ENCODE data around the gene ADCY7. TPM values are rescaled to one million over a fixed set of nuclear protein-coding genes. Genes with fewer than 3 reads are reported as not detected.
"Not testable (repeated sequence)": the region's sequence is repeated elsewhere in the genome, so short reads cannot be mapped to it uniquely, and the experiment has no call there.

The ADCY7 gene
- total RNA-seq, 1 donor = 26.0 TPM

DNA sequence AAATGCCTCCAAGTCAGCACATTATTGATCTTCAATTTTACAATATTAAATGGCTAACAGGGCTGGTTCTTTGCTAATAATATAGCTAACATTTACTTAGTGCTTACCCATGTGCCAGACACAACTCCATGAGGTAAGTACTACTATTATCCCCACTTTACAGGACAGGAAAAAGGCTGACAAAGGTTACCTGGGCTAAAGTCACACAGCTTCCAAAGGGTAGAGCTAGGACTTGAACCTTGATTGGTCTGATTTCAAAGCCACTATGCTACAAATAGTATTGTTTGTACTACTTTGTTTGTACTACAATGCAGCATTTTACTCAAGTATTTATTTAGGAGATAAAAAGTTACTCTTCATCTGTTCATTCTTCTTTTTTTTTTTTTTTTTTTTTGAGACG is 70.5 kb downstream of the ADCY7 start:
- TF ChIP-seq, protein P1, sequence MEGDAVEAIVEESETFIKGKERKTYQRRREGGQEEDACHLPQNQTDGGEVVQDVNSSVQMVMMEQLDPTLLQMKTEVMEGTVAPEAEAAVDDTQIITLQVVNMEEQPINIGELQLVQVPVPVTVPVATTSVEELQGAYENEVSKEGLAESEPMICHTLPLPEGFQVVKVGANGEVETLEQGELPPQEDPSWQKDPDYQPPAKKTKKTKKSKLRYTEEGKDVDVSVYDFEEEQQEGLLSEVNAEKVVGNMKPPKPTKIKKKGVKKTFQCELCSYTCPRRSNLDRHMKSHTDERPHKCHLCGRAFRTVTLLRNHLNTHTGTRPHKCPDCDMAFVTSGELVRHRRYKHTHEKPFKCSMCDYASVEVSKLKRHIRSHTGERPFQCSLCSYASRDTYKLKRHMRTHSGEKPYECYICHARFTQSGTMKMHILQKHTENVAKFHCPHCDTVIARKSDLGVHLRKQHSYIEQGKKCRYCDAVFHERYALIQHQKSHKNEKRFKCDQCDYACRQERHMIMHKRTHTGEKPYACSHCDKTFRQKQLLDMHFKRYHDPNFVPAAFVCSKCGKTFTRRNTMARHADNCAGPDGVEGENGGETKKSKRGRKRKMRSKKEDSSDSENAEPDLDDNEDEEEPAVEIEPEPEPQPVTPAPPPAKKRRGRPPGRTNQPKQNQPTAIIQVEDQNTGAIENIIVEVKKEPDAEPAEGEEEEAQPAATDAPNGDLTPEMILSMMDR (IDR thresholded peaks at IDR 0.05; ENCODE audit: insufficient read depth, low read length) = no peak
- DNase-seq (ENCODE audit: low read depth) = no peak
- no peak overlapping the region for H3K4me3 ChIP-seq (ENCODE audit: low read depth, low read length)

DNA sequence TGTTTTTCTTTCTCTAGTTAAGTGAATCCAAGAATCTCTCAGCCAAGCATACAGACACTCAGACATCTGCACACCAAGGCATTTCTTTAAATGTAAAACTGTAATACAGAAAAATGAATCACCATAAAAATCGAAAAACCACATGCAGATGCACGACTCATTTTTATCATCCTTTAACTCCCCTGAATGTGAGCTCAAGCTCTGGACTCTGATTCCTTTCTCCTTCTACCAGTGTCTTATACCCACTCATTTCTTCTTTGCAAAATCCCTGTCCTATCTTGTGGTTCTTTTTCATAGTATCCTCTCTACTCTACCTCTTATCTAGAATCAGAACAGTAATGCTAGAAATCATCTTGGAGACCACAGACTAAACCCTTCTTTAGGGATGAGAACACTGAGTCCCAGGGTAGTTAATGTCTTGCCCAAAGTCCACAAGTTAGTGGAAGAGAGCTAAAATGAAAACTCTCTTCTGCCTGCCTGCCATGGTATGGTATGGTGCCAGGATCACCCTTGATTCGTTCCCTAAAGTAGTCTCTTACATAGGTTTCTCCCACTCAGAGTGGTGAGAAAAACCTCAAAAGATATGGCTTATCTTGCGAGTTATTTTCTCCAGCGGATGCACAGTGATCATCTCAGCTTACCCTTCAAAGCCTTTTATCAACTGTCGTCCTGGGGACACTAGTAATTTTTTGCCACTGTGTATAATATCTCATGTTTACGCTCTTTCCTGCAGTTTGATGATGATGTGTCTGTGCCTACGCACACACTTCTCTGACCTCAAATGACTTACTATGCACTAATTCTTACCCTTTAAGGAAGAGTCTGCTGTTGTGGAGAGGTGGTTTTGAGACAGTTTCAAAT is 72.2 kb downstream of the ADCY7 start:
- TF ChIP-seq, protein P1 (IDR thresholded peaks at IDR 0.05; ENCODE audit: insufficient read depth, low read length) = no peak
- peak; percentile 10 for DNase-seq (ENCODE audit: low read depth)
- no peak overlapping the region for H3K4me3 ChIP-seq (ENCODE audit: low read depth, low read length)

DNA sequence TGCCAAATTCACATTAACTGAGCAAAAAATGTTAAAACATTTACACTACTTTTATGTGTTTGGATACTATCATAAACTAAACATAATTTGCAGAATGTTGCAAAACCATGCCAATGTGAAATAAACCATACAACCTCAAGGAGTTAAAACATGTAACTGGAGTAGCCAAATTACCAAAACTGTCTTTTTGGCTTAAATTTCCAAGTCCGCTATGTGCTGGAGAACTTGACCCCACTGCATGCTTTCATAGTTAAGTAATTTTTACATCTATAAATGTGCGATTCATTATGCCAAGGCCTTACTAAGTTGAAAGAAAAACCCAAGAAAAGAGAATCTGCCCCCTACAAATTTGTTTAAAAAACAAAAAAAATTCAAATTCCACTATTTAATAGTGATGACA is 74.2 kb downstream of the ADCY7 start:
- no peak overlapping the region for H3K4me3 ChIP-seq (ENCODE audit: low read depth, low read length)
- DNase-seq (ENCODE audit: low read depth) = peak; percentile 39
- TF ChIP-seq, protein P1 (IDR thresholded peaks at IDR 0.05; ENCODE audit: insufficient read depth, low read length) = no peak

DNA sequence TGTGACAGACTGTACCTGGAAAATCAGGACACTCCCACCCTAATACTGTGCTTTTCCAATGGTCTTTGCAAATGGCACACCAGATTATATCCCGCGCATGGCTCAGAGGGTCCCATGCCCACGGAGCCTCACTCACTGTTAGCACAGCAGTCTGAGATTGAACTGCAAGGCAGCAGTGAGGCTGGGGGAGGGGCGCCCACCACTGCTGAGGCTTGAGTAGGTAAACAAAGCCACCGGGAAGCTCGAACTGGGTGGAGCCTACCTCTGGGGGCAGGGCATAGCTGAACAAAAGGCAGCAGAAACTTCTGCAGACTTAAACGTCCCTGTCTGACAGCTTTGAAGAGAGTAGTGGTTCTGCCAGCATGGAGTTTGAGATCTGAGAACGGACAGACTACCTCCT is 77.2 kb downstream of the ADCY7 start:
- H3K4me3 ChIP-seq (ENCODE audit: low read depth, low read length); DNase-seq (ENCODE audit: low read depth): not testable (repeated sequence)

DNA sequence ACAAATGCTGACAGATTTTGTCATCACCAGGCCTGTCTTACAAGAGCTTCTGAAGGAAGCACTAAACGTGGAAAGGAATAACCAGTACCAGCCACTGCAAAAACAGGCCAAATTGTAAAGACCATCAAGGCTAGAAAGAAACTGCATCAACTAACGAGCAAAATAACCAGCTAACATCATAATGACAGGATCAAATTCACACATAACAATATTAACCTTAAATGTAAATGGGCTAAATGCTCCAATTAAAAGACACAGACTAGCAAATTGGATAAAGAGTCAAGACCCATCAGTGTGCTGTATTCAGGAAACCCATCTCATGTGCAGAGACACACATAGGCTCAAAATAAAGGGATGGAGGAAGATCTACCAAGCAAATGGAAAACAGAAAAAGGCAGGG is 78.9 kb downstream of the ADCY7 start:
- DNase-seq (ENCODE audit: low read depth); H3K4me3 ChIP-seq (ENCODE audit: low read depth, low read length): not testable (repeated sequence)

DNA sequence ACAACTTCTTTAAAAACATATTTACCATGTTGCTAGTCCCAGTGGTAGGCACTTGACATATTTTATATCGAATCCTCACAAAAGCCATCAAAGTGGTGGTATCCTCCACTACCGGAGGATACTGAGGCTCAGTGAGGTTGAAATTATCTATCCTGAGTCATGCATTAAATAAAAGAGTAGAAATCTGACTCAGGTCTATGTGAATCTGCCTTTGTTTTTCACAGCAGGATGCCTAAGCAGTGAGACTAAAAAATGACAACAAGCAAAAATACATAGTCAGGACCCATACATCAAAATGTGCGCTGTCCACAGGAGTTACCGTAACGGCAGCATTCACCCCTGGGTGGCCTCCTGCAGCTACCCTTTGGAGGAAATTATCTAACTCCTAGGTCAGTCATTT is 84.8 kb downstream of the ADCY7 start:
- TF ChIP-seq, protein P1 (IDR thresholded peaks at IDR 0.05; ENCODE audit: insufficient read depth, low read length) = no peak
- H3K4me3 ChIP-seq (ENCODE audit: low read depth, low read length) = no peak overlapping the region
- no peak for DNase-seq (ENCODE audit: low read depth)

DNA sequence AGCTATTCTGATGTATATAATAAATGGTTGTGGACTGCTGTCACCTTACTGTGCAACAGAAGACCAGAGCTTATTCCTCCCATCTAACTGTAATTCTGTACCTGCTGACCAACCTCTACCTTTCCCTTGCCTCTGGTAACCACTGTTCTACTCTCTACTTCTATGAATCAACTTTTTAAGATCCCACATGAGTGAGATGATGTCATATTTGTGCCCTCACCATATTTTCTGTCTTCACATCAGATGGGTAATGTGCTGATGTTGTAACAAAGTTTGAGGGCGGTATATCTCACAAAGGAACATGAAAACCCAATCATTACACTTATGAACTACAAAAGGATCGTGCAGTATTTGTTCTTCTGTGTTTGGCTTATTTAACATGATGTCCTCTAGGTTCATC is 85.6 kb downstream of the ADCY7 start:
- no peak overlapping the region for H3K4me3 ChIP-seq (ENCODE audit: low read depth, low read length)
- no peak for DNase-seq (ENCODE audit: low read depth)
- TF ChIP-seq, protein P1 (IDR thresholded peaks at IDR 0.05; ENCODE audit: insufficient read depth, low read length) = no peak

DNA sequence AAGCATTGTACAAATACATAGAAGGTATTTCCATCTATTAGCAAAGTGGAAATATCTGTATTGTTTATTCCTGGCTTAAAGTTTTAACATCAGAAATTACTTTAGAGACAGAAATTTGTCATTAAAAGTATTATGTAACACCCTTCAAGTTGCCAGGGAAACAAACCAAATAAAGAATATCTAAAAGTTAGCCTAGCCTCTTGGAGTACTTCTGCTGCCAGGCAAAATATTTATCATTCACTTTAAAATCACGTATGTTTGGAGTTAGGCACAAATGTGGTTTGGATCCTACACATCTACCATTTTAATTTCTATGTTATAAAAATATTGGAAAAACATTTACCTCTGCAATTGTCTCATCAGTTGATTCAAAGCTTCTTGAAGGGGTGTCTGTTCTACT is 87.7 kb downstream of the ADCY7 start:
- H3K4me3 ChIP-seq (ENCODE audit: low read depth, low read length) = no peak overlapping the region
- TF ChIP-seq, protein P1 (IDR thresholded peaks at IDR 0.05; ENCODE audit: insufficient read depth, low read length) = no peak
- no peak for DNase-seq (ENCODE audit: low read depth)
